CD4-positive, alpha-beta T cell (primary cell): ENCODE data around the gene CCL1. TPM values are rescaled to one million over a fixed set of nuclear protein-coding genes. Genes with fewer than 3 reads are reported as not detected.

ENCODE experiments used
- ATAC-seq: fragments of 200-7000 bp; cut with Tn5 transposase; one replicate; pipeline ENCODE4 v1.10.0; 2022; ENCODE audit warnings: mild to moderate bottlenecking; ENCODE audit not compliant: poor library complexity
- CTCF ChIA-PET: fragments of 350-600 bp; sonication (Branson Sonifier 250); formaldehyde crosslinking; loops from one replicate; lab custom pipeline; 2021; ENCODE audit warnings: antibody characterized with exemption, inconsistent platforms; lab: Charles Lee
- POLR2A ChIA-PET: fragments of 350-600 bp; sonication (Branson Sonifier 250); formaldehyde crosslinking; loops from one replicate; lab custom pipeline; 2021; ENCODE audit warnings: antibody characterized with exemption, inconsistent platforms; lab: Charles Lee
- DNase-seq, 14 experiments: peaks; one replicate each; pipeline ENCODE4 v3.0.0-alpha.2; 2013 to 2020; ENCODE audit warnings: mixed read lengths in 2 of 14
- H3K27ac ChIP-seq, 2 donors: one replicate each; pipeline versions ENCODE4 v1.5.1 to v1.7.0; 2013; ENCODE audit warnings: low read length in 2 of 2, low read depth in 1 of 2, mild to moderate bottlenecking in 1 of 2
- H3K27me3 ChIP-seq, 2 experiments: 1 replicate in 1 of 2; 2 replicates in 1 of 2; pipeline versions ENCODE4 v1.6.1 to v1.7.0; 2013; ENCODE audit warnings: low read length in 2 of 2, control low read depth in 1 of 2, mild to moderate bottlenecking in 1 of 2, moderate library complexity in 1 of 2; ENCODE audit not compliant: insufficient read depth in 2 of 2, control insufficient read depth in 1 of 2
- H3K36me3 ChIP-seq: one replicate; pipeline ENCODE4 v1.6.1; 2013; ENCODE audit warnings: low read length, control low read depth; ENCODE audit not compliant: insufficient read depth
- H3K4me1 ChIP-seq: one replicate; pipeline ENCODE4 v1.6.1; 2013; ENCODE audit warnings: low read length, control low read depth; ENCODE audit not compliant: insufficient read depth
- H3K4me3 ChIP-seq: one replicate; pipeline ENCODE4 v1.5.1; 2013; ENCODE audit warnings: mild to moderate bottlenecking, low read length, moderate library complexity
- H3K9me3 ChIP-seq, 2 experiments: 1 replicate in 1 of 2; 2 replicates in 1 of 2; pipeline versions ENCODE4 v1.6.1 to v1.7.0; 2013; ENCODE audit warnings: low read length in 2 of 2, mild to moderate bottlenecking in 2 of 2, control low read depth in 1 of 2, moderate library complexity in 1 of 2; ENCODE audit not compliant: control insufficient read depth in 1 of 2, insufficient read depth in 1 of 2
- H3K27ac Mint-ChIP-seq: one replicate; pipeline ENCODE4 v1.8.0; 2020; ENCODE audit warnings: mixed read lengths
- H3K27me3 Mint-ChIP-seq: one replicate; pipeline ENCODE4 v1.8.0; 2021; ENCODE audit warnings: mixed read lengths
- H3K36me3 Mint-ChIP-seq: one replicate; pipeline ENCODE4 v1.8.0; 2021; ENCODE audit warnings: low read depth, mixed read lengths
- H3K4me1 Mint-ChIP-seq: one replicate; pipeline ENCODE4 v1.8.0; 2021; ENCODE audit warnings: low read depth, mixed read lengths
- H3K4me3 Mint-ChIP-seq: one replicate; pipeline ENCODE4 v1.8.0; 2020; ENCODE audit warnings: mild to moderate bottlenecking, mixed read lengths
- H3K9me3 Mint-ChIP-seq: one replicate; pipeline ENCODE4 v1.8.0; 2020; ENCODE audit warnings: mixed read lengths
- intact Hi-C, 2 experiments: fragments of 100-400 bp; cut with DNase I in 1 of 2; cut with micrococcal nuclease in 1 of 2; formaldehyde crosslinking; loops; one replicate each; pipeline versions ENCODE4 v1.15.1 to v1.9.0; 2023 to 2025; cut with DNase I, micrococcal nuclease
- total RNA-seq, 174 experiments: library from RNA in 2 of 174; stranded (reverse) in 2 of 174; gene quantifications; one replicate each; pipeline ENCODE4 v1.2.3 and lab custom pipeline; 2021 to 2026
- TF ChIP-seq, protein P1 (sequence below): fragments of 200-600 bp; IDR thresholded peaks from one replicate; pipeline ENCODE4 v1.8.0; 2022; ENCODE audit warnings: antibody characterized with exemption, mild to moderate bottlenecking

CCL1 gene
- total RNA-seq, 2 experiments from 2014 or later, result not detected

DNA sequence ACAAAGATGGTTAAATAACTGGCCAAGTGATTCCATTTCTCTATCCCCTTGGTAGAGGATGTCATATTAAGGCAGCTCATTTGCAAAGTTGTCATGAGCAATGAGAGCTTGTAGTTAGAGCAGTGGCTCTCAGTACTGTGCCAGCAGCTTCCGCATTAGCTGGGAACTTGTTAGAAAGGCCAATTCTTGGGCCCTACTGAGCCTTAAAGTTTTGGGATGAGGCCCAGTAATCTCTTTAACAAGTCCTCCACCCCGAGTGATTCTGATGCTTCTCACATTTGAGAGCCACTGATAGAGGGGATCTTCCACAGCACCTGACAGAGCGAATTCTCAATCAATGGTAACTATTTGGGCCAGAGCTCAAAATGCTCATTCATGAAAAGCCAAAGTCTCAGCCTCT is 20.2 kb upstream of the CCL1 start:
- H3K4me3 Mint-ChIP-seq, result no peak overlapping the region
- H3K27ac Mint-ChIP-seq, result no peak overlapping the region
- CTCF ChIA-PET, result interaction anchor here (0.6 kb wide), 1 partner anchor 1421 kb away, joined by 4 read pairs; no protein-coding TSS in a partner anchor

DNA sequence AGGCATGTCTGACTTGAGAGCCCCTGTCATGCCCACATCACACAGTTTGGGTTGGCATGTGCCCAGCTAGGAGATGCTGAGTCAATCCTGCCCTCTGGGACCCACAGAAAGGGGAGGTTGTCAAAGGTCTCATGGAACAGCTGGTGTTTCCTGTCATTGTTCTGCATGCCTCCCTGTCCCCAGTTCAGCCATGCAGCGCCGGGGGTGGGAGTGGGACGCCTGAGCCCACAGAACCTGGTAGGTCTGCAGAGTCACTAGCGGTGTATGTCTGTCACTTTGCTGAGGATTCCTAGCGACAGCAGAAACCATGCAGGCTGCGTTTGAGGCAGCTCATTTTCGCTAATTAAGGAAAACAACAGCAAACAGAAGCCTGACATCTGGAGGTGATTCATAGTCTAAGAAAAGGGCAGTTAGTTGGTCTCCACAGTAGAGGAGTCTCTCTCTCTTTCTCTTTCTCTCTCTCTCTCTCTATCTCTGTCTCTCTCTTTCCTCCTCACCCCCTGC is 19.6 kb upstream of the CCL1 start:
- peaks cover 8% of the 10 kb centered on the region for H3K27me3 Mint-ChIP-seq
- TF ChIP-seq, protein P1, sequence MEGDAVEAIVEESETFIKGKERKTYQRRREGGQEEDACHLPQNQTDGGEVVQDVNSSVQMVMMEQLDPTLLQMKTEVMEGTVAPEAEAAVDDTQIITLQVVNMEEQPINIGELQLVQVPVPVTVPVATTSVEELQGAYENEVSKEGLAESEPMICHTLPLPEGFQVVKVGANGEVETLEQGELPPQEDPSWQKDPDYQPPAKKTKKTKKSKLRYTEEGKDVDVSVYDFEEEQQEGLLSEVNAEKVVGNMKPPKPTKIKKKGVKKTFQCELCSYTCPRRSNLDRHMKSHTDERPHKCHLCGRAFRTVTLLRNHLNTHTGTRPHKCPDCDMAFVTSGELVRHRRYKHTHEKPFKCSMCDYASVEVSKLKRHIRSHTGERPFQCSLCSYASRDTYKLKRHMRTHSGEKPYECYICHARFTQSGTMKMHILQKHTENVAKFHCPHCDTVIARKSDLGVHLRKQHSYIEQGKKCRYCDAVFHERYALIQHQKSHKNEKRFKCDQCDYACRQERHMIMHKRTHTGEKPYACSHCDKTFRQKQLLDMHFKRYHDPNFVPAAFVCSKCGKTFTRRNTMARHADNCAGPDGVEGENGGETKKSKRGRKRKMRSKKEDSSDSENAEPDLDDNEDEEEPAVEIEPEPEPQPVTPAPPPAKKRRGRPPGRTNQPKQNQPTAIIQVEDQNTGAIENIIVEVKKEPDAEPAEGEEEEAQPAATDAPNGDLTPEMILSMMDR, result no peak
- Histone ChIP-seq H3K36me3 (no peaks in the 10 kb centered on the region), H3K4me3 (no peak overlapping the region), H3K27ac (no peak overlapping the region), H3K27me3 (peaks cover 0 to 4% of the 10 kb centered on the region in 2 experiments), H3K4me1 (peaks cover 4% of the 10 kb centered on the region), H3K9me3 (no peaks in the 10 kb centered on the region)
- H3K27ac Mint-ChIP-seq, result no peak overlapping the region
- no peak for DNase-seq
- ChIA-PET POLR2A (no interaction called here), CTCF (interaction anchor here (0.6 kb wide), 1 partner anchor 1422 kb away, joined by 4 read pairs; no protein-coding TSS in a partner anchor)
- ATAC-seq, result no peak
- H3K9me3 Mint-ChIP-seq, result no peaks in the 10 kb centered on the region
- intact Hi-C loops, result no loop called here
- no peaks in the 10 kb centered on the region for H3K36me3 Mint-ChIP-seq
- peaks cover 16% of the 10 kb centered on the region for H3K4me1 Mint-ChIP-seq
- H3K4me3 Mint-ChIP-seq, result no peak overlapping the region

More for the DNA sequence above, 20.2 kb upstream of the CCL1 start:
- ATAC-seq (no peak), DNase-seq (no peak)
- H3K9me3 Mint-ChIP-seq, result no peaks in the 10 kb centered on the region
- no peaks in the 10 kb centered on the region for H3K36me3 ChIP-seq
- peaks cover 4% of the 10 kb centered on the region for H3K4me1 ChIP-seq
- no peak overlapping the region for H3K27ac ChIP-seq
- intact Hi-C loops, result no loop called here
- POLR2A ChIA-PET, result no interaction called here
- no peaks in the 10 kb centered on the region for H3K36me3 Mint-ChIP-seq
- H3K27me3 Mint-ChIP-seq, result peaks cover 8% of the 10 kb centered on the region
- no peaks in the 10 kb centered on the region for H3K9me3 ChIP-seq
- TF ChIP-seq, protein P1, result no peak
- H3K4me3 ChIP-seq, result no peak overlapping the region
- peaks cover 0 to 4% of the 10 kb centered on the region in 2 experiments for H3K27me3 ChIP-seq
- H3K4me1 Mint-ChIP-seq, result peaks cover 16% of the 10 kb centered on the region

DNA sequence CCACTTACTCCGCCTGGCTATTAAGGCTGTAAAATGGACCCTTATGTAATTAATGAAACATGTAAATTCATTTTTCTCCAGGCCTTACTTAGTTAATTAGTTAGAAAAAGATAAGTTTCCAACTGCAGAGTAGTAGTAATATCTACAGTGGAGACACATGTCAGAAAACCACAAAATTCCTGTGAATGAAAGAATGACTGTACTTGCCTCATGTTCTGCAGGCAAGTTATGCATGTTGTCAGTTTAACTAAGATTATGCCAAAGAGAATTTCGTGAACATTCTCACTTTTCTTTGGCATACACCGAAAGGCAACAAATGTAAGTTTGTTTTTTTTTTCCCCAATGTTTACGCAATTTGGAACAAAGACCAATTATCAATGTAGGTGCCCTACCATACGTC is 16.8 kb upstream of the CCL1 start:
- H3K36me3 ChIP-seq, result no peaks in the 10 kb centered on the region
- H3K9me3 ChIP-seq, result no peaks in the 10 kb centered on the region
- TF ChIP-seq, protein P1, result no peak
- CTCF ChIA-PET, result no interaction called here
- H3K36me3 Mint-ChIP-seq, result no peaks in the 10 kb centered on the region
- intact Hi-C loops, result no loop called here
- ATAC-seq (no peak), DNase-seq (no peak)
- no peaks in the 10 kb centered on the region for H3K9me3 Mint-ChIP-seq
- H3K27me3 ChIP-seq, result peaks cover 0 to 4% of the 10 kb centered on the region in 2 experiments
- H3K27me3 Mint-ChIP-seq, result peaks cover 4% of the 10 kb centered on the region
- POLR2A ChIA-PET, result no interaction called here
- H3K4me1 ChIP-seq, result peaks cover 4% of the 10 kb centered on the region
- H3K27ac Mint-ChIP-seq, result no peak overlapping the region
- no peak overlapping the region for H3K4me3 Mint-ChIP-seq
- no peak overlapping the region for H3K27ac ChIP-seq
- no peak overlapping the region for H3K4me3 ChIP-seq
- H3K4me1 Mint-ChIP-seq, result peaks cover 16% of the 10 kb centered on the region
